ENCODE data around the gene EPS15.
"Not testable (repeated sequence)": the region's sequence is repeated elsewhere in the genome, so short reads cannot be mapped to it uniquely, and the experiment has no call there.

Gene EPS15

GRCh38 chr1:51509773-51510172 is 9.3 kb downstream of the EPS15 start:
- no peak for DNase-seq (ENCODE audit: extremely low read depth, low read depth)
- H3K4me3 ChIP-seq (replicated peaks; ENCODE audit: low read depth, low read length), result no peak overlapping the region
- no peak for TF ChIP-seq CTCF (IDR thresholded peaks at IDR 0.05; ENCODE audit: low read depth, low read length, missing control alignments)

DNA sequence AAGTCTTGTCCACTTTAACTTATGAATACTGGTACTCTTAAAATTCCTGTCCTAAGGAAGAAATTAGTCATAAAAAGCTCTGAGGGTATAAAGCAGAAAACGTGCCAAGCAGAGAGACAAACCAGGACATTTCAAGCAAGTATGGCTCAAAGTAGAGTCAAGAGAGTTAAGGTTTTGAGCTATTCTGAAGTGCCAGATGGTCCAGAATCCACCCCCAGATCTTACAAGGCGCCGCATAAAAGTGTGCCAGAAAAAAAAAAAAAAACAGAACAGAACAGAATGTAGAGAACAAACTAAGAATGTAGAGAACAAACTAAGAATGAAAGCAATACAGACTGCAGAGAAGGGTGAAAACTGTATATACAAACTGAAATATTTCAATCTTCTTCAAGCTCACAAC is 12.5 kb downstream of the EPS15 start:
- TF ChIP-seq CTCF (IDR thresholded peaks at IDR 0.05; ENCODE audit: low read depth, low read length, missing control alignments), result no peak
- no peak overlapping the region for H3K4me3 ChIP-seq (replicated peaks; ENCODE audit: low read depth, low read length)
- peak; percentile 67 for DNase-seq (ENCODE audit: extremely low read depth, low read depth)

- no peak for TF ChIP-seq CTCF (IDR thresholded peaks at IDR 0.05; ENCODE audit: low read depth, low read length, missing control alignments)
- no peak for DNase-seq (ENCODE audit: extremely low read depth, low read depth)
- H3K4me3 ChIP-seq (replicated peaks; ENCODE audit: low read depth, low read length), result no peak overlapping the region
Measured at GRCh38 chr1:51504806-51505525, 14.1 kb downstream of the EPS15 start.

GRCh38 chr1:51501218-51501630 is 17.8 kb downstream of the EPS15 start:
- not testable (repeated sequence) for DNase-seq (ENCODE audit: extremely low read depth, low read depth); H3K4me3 ChIP-seq (replicated peaks; ENCODE audit: low read depth, low read length)

DNA sequence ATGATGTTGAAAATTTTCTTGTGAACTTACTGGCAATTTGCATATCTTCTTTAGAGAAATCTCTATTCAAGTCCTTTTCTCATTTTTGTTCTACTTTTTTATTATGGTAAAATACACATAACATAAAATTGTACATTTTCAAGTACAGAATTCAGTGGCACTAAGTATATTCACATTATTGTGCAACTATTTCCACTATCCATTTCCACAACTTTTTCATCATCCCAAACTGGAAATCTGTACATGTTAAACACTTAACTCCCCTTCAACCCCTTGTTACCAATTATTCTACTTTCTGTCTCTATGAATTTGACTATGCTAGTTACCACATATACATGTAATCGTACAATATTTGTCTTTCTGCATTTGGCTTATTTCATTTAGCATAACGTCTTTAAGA is 19.4 kb downstream of the EPS15 start:
- TF ChIP-seq CTCF (IDR thresholded peaks at IDR 0.05; ENCODE audit: low read depth, low read length, missing control alignments), result no peak
- no peak for DNase-seq (ENCODE audit: extremely low read depth, low read depth)
- H3K4me3 ChIP-seq (replicated peaks; ENCODE audit: low read depth, low read length), result no peak overlapping the region

- no peak for TF ChIP-seq CTCF (IDR thresholded peaks at IDR 0.05; ENCODE audit: low read depth, low read length, missing control alignments)
- H3K4me3 ChIP-seq (replicated peaks; ENCODE audit: low read depth, low read length), result no peak overlapping the region
- DNase-seq (ENCODE audit: extremely low read depth, low read depth), result no peak
Measured at GRCh38 chr1:51498924-51499323, 20.1 kb downstream of the EPS15 start.

GRCh38 chr1:51497340-51497739 is 21.7 kb downstream of the EPS15 start:
- no peak overlapping the region for H3K4me3 ChIP-seq (replicated peaks; ENCODE audit: low read depth, low read length)
- DNase-seq (ENCODE audit: extremely low read depth, low read depth), result no peak
- TF ChIP-seq CTCF (IDR thresholded peaks at IDR 0.05; ENCODE audit: low read depth, low read length, missing control alignments), result no peak
